Astrocyte (in vitro differentiated cells and primary cell): ENCODE measurements around the gene CABLES1. TPM values are rescaled to one million over a fixed set of nuclear protein-coding genes. Genes with fewer than 3 reads are reported as not detected.

ENCODE experiments used
- DNase-seq: peaks from one replicate; pipeline ENCODE4 v3.0.0-alpha.2; 2010; ENCODE audit warnings: low read depth
- FAIRE-seq: peaks from 2 replicates; lab custom pipeline; 2011; peaks lifted over from hg19 to GRCh38; lab: Jason Lieb, UNC
- H2AFZ ChIP-seq: 2 replicates; pipeline ENCODE4 v1.6.0; 2012; ENCODE audit warnings: low read depth, low read length, inconsistent platforms
- H3K27ac ChIP-seq: 2 replicates; pipeline ENCODE4 v1.5.1; 2011; ENCODE audit warnings: low read depth, low read length, inconsistent platforms
- H3K27me3 ChIP-seq: 2 replicates; pipeline ENCODE4 v1.6.0; 2011; ENCODE audit warnings: low read length, inconsistent platforms; ENCODE audit not compliant: insufficient read depth
- H3K36me3 ChIP-seq: 2 replicates; pipeline ENCODE4 v1.5.1; 2011; ENCODE audit warnings: low read length, inconsistent platforms; ENCODE audit not compliant: insufficient read depth
- H3K4me1 ChIP-seq: 2 replicates; pipeline ENCODE4 v1.5.1; 2011; ENCODE audit warnings: low read length, inconsistent platforms; ENCODE audit not compliant: insufficient read depth
- H3K4me2 ChIP-seq: 2 replicates; pipeline ENCODE4 v1.6.0; 2012; ENCODE audit warnings: low read length, inconsistent platforms
- H3K4me3 ChIP-seq: 2 replicates; pipeline ENCODE4 v1.5.1; 2011; ENCODE audit warnings: low read depth, mild to moderate bottlenecking, low read length, inconsistent platforms; ENCODE audit not compliant: insufficient read depth
- H3K79me2 ChIP-seq: 2 replicates; pipeline ENCODE4 v1.6.0; 2012; ENCODE audit warnings: mild to moderate bottlenecking, low read length, inconsistent platforms; ENCODE audit not compliant: insufficient read depth
- H3K9ac ChIP-seq: 2 replicates; pipeline ENCODE4 v1.6.0; 2012; ENCODE audit warnings: mild to moderate bottlenecking, low read length, inconsistent platforms
- H3K9me3 ChIP-seq: 2 replicates; pipeline ENCODE4 v1.5.1; 2012; ENCODE audit warnings: low read depth, mild to moderate bottlenecking, low read length, inconsistent platforms; ENCODE audit not compliant: insufficient read depth
- H4K20me1 ChIP-seq: 2 replicates; pipeline ENCODE4 v1.6.0; 2012; ENCODE audit warnings: low read length, inconsistent platforms; ENCODE audit not compliant: insufficient read depth
- H3K27ac Mint-ChIP-seq: one replicate; pipeline ENCODE4 v1.8.0; 2021; ENCODE audit warnings: mild to moderate bottlenecking, mixed read lengths; ENCODE audit not compliant: unreplicated experiment
- H3K27me3 Mint-ChIP-seq: one replicate; pipeline ENCODE4 v1.8.0; 2021; ENCODE audit warnings: low read depth, mixed read lengths; ENCODE audit not compliant: unreplicated experiment
- H3K36me3 Mint-ChIP-seq: one replicate; pipeline ENCODE4 v1.8.0; 2021; ENCODE audit warnings: low read depth, mixed read lengths; ENCODE audit not compliant: unreplicated experiment
- H3K4me1 Mint-ChIP-seq: one replicate; pipeline ENCODE4 v1.8.0; 2021; ENCODE audit warnings: low read depth, mixed read lengths; ENCODE audit not compliant: unreplicated experiment
- H3K4me3 Mint-ChIP-seq: one replicate; pipeline ENCODE4 v1.8.0; 2021; ENCODE audit warnings: mild to moderate bottlenecking, moderate library complexity, mixed read lengths; ENCODE audit not compliant: unreplicated experiment
- H3K9me3 Mint-ChIP-seq: one replicate; pipeline ENCODE4 v1.8.0; 2021; ENCODE audit warnings: mild to moderate bottlenecking, mixed read lengths; ENCODE audit not compliant: unreplicated experiment
- CTCF ChIP-seq: IDR thresholded peaks from 2 replicates; pipeline ENCODE4 v1.5.1; 2011; ENCODE audit warnings: low read depth, mild to moderate bottlenecking, inconsistent platforms, low read length, moderate library complexity; ENCODE audit not compliant: insufficient read depth
- EZH2 ChIP-seq: IDR thresholded peaks from 2 replicates; pipeline ENCODE4 v1.6.1; 2012; ENCODE audit warnings: mild to moderate bottlenecking, low read length, inconsistent platforms; ENCODE audit not compliant: insufficient read depth
- total RNA-seq: library from RNA; stranded (reverse); gene quantifications from 2 replicates; pipeline ENCODE4 v1.2.1, GENCODE V29; 2021

CABLES1 gene
- total RNA-seq, 1 donor from 2014 or later, result 14.5 TPM

GRCh38 chr18:23277399-23277798 is 142.1 kb downstream of the CABLES1 start:
- Histone ChIP-seq H3K4me3 (no peak overlapping the region), H3K79me2 (no peaks in the 10 kb centered on the region), H3K36me3 (peaks cover 2% of the 10 kb centered on the region), H3K9ac (no peak overlapping the region), H4K20me1 (no peaks in the 10 kb centered on the region), H3K4me1 (peaks cover 8% of the 10 kb centered on the region), H3K27ac (no peak overlapping the region), H3K27me3 (no peaks in the 10 kb centered on the region), H2AFZ (no peak overlapping the region), H3K9me3 (no peaks in the 10 kb centered on the region), H3K4me2 (no peak overlapping the region)
- peaks cover 9% of the 10 kb centered on the region for H3K4me1 Mint-ChIP-seq
- no peak for DNase-seq
- peaks cover 15% of the 10 kb centered on the region for H3K36me3 Mint-ChIP-seq
- peaks cover 2% of the 10 kb centered on the region for H3K27me3 Mint-ChIP-seq
- no peak overlapping the region for H3K4me3 Mint-ChIP-seq
- FAIRE-seq, result no peak
- H3K27ac Mint-ChIP-seq, result no peak overlapping the region
- peaks cover 11% of the 10 kb centered on the region for H3K9me3 Mint-ChIP-seq
- no peak for TF ChIP-seq EZH2
- TF ChIP-seq CTCF, result no peak

DNA sequence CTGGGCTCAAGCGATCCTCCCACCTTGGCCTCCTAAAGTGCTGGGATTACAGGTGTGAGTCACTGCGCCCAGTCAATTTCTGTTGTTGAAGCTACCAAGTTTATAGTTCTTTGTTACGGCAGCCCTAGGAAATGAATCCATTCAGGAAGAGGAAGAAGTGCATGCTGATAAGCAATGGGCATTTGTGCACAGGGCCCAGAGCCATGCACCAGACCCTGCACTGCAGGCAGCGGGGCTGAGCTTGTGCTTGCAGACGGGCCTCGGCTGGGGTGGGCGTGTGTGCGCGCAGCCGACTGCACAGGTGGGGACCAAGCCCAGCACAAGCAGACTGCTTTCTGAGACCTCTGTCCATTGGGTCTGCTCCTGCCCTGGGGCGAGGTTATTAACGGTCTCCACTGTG is 144.6 kb downstream of the CABLES1 start:
- H3K9ac ChIP-seq, result no peak overlapping the region
- no peak overlapping the region for H3K4me3 Mint-ChIP-seq
- H3K36me3 Mint-ChIP-seq, result peaks cover 15% of the 10 kb centered on the region
- no peak for TF ChIP-seq CTCF
- TF ChIP-seq EZH2, result no peak
- H3K36me3 ChIP-seq, result peaks cover 2% of the 10 kb centered on the region
- peaks cover 13% of the 10 kb centered on the region for H3K9me3 Mint-ChIP-seq
- peaks cover 17% of the 10 kb centered on the region for H3K4me1 ChIP-seq
- no peak overlapping the region for H3K4me2 ChIP-seq
- peaks cover 2% of the 10 kb centered on the region for H3K27me3 Mint-ChIP-seq
- FAIRE-seq, result no peak
- no peak overlapping the region for H3K4me3 ChIP-seq
- no peaks in the 10 kb centered on the region for H3K27me3 ChIP-seq
- H3K79me2 ChIP-seq, result no peaks in the 10 kb centered on the region
- no peak overlapping the region for H2AFZ ChIP-seq
- DNase-seq, result no peak
- H3K4me1 Mint-ChIP-seq, result peaks cover 17% of the 10 kb centered on the region
- no peaks in the 10 kb centered on the region for H4K20me1 ChIP-seq
- H3K27ac Mint-ChIP-seq, result no peak overlapping the region
- H3K9me3 ChIP-seq, result no peaks in the 10 kb centered on the region
- no peak overlapping the region for H3K27ac ChIP-seq

DNA sequence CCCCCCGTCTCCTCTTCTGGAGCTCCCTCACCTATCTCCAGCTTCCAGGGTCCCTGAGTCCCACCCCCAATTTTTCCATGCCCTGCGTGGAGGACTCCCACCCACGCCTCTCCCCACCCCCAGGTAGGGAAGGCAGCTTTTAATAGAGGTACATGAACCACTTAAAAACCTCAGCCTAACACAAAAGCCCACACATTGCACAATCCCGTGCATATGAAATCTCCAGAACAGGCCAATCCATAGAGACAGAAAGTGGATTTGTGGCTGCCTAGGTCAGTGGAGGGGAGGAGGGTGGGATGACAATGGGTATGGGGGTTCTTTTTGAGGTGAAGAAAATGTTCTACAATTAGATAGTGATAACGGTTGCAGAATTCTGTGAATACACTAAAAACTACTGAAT is 145.6 kb downstream of the CABLES1 start:
- Histone ChIP-seq H3K36me3 (peaks cover 2% of the 10 kb centered on the region), H2AFZ (no peak overlapping the region), H3K27ac (no peak overlapping the region), H3K4me2 (no peak overlapping the region), H3K4me1 (peaks cover 17% of the 10 kb centered on the region), H3K9me3 (no peaks in the 10 kb centered on the region), H3K27me3 (no peaks in the 10 kb centered on the region), H4K20me1 (no peaks in the 10 kb centered on the region), H3K4me3 (no peak overlapping the region), H3K79me2 (no peaks in the 10 kb centered on the region), H3K9ac (no peak overlapping the region)
- Mint-ChIP-seq H3K27ac (no peak overlapping the region), H3K4me1 (peaks cover 20% of the 10 kb centered on the region), H3K36me3 (peaks cover 13% of the 10 kb centered on the region), H3K27me3 (peaks cover under 1% of the 10 kb centered on the region), H3K9me3 (peaks cover 13% of the 10 kb centered on the region), H3K4me3 (no peak overlapping the region)
- no peak for FAIRE-seq
- no peak for DNase-seq
- no peak for TF ChIP-seq CTCF
- no peak for TF ChIP-seq EZH2
